HG03196 (cell line): ENCODE measurements around the gene RFPL3.
"Not testable (repeated sequence)": the region's sequence is repeated elsewhere in the genome, so short reads cannot be mapped to it uniquely, and the experiment has no call there.

Source experiments
- ATAC-seq: cut with Tn5 transposase; IDR thresholded peaks from one replicate; pipeline ENCODE4 v1.9.1; 2021; ENCODE audit not compliant: unreplicated experiment

Gene RFPL3

GRCh38 chr22:32352681-32353080 is 5.0 kb upstream of the RFPL3 start:
- ATAC-seq, result no peak

DNA sequence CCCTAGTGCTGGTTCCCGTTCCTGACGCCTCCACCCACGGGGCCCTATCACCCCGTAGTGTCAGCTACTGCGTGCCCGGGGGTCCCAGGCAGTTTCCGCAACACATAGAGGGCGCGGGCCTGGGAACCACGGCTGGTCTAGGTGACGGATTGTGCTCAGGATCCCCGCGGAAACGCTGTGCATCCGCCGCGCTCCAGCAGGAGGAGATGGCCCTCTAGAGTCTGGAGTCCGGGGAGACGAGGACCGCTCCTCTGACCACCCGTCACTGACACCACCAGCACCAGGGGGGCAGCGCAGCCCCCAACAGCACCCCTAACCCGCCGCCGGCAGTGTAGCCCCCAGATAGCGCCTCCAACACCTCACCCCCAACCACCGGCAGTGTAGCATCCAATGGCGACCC is 4.4 kb upstream of the RFPL3 start:
- ATAC-seq, result no peak

GRCh38 chr22:32353840-32354239 is 3.8 kb upstream of the RFPL3 start:
- ATAC-seq, result no peak

DNA sequence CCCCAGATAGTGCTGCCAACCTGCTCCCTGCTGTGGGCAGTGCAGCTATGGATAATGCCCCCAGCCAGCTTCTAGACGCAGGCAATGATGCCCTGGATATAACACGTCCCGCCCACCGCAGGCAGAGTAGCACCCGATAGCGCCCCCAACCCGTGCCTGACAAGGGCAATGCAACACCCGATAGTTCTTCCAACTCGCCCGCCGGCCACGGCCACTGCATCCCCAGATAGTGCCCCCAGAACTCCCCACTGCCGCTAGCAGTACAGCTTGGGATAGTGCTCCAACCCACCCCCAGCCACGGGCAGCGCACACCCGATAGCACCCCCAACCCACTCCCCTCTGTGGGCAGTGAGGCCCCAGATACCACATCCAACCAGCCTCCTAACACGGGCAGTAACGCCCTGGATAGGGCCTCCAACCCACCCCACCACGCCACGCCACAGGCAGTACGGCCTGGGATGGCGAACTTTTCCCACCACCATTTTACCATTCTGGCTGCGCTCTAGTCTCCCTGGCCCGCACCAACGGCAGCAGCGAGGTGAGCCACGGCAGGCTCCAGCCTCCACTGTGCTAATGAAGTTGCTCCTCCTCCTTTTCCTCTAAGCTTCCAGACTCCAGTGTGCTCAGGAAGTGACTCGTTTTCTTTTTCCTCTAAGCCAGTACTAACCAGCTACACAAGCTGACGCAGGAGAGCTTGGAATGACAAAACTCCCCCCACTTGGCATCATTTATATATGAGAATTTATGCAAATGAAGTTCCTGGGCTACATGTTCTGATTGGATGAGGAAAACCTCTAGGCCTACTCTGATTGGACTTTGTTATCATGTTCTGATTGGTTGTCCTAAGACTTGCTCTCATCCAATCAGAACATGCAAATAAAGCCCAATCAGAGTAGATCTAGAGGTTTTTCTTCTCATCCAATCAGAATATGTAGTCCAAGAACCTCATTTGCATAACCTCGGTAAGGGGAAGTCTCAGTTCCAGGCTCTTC is 3.0 kb upstream of the RFPL3 start:
- no peak for ATAC-seq

DNA sequence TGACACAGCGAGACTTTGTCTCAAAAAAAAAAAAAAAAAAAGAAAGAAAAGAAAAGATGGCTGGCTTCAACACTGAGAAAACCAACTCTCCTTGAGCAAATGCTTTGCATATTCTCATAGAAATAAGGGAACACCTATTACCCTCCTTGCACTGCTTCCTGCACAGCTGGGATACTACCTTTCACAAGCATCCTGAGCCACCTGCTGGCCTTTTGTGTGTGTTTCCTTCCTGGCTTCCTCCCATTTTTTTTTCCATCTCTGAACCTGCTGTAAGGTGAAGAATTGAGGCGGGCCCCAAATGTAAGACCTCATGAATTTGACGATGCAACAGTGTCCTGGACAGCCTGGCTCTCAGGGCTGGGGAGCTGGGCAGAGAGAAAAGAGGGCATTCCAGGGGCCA is 1.9 kb upstream of the RFPL3 start:
- ATAC-seq, result no peak

DNA sequence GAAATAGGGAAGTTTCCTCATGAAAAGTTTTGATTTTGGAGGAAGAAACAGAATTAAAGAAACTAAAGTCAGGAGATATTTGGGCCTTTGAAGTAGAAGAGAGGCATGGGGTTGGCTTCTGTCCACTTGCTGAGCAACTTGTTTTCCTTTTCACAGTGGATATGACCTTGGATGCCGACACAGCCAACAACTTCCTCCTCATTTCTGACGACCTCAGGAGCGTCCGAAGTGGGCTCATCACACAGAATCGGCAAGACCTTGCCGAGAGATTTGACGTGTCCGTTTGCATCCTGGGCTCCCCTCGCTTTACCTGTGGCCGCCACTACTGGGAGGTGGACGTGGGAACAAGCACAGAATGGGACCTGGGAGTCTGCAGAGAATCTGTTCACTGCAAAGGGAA is 2.4 kb downstream of the RFPL3 start:
- ATAC-seq, result not testable (repeated sequence)

DNA sequence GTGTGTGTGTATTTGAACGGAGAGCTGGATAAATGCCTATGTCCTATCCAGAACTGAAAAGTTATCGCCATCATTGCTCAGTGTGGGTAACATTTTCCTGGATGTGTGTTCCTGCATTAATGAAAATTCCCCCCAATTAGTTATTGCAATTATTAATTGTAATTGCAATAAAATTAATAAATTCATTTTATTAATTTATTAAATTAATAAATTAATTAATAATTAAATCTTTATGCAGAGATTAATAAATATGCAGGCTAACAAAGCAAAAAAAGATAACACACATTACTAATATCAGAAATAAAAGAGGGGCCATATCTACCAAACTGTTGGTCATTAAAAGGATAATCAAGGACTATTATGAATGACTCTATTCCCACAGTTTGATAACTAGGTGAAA is 3.6 kb downstream of the RFPL3 start:
- no peak for ATAC-seq

- ATAC-seq, result no peak
These were observed 6.5 kb downstream of the RFPL3 start for GRCh38 chr22:32364210-32364609.

DNA sequence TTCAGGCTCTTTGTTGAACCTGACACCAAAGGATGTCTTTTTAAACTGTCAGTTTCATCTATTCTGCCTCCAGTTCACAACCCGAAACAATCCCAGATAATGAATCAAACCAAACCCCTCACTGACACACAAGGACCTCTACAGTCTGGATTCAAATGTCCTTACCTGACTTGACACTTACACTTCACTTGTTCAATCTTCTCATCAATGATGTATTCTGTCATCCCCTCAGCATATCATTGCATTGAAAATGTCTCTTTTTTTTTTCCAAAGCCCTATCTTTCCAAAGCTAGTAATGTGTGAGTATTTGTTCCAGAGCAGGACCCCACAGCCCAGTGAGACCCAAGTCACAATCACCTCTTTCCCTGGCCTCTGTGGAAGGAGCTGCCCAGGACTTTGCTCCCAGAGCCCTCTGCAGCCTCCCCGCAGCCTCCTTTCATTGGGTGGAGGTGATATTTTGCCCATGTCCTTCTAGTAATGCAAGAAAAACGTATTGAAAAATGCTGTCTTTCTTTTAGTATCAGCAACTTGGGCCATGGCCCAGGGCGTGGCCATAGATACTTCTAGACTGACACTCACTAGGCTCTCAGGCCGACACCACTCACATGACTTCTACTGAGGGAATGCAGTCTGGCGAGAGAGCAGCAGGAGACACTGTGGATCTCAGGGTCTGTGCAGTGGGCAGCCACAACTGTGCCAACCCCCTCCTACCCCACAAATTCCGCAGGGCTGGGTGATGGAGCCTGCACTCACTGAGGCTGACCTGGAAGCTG is 18.2 kb downstream of the RFPL3 start:
- ATAC-seq, result no peak

DNA sequence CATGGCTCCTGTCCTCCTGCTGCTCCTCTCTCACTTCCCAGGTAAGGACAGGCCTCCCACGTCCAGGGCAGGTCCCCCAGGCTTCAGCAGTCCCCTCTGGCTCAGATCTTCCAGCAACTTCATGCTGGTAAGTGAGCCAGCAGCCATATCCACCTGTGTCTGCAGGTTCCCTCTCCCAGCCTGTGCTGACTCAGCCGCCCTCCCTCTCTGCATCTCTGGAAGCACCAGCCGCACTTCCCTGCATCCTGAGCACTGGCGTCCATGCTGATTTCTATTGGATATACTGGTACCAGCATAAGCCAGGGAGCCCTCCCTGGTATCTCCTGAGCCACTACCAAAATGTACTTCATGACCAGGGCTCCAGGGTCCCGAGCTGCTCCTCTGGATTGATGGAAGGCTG is 19.0 kb downstream of the RFPL3 start:
- no peak for ATAC-seq

GRCh38 chr22:32378707-32379272 is 21.1 kb downstream of the RFPL3 start:
- ATAC-seq, result no peak

DNA sequence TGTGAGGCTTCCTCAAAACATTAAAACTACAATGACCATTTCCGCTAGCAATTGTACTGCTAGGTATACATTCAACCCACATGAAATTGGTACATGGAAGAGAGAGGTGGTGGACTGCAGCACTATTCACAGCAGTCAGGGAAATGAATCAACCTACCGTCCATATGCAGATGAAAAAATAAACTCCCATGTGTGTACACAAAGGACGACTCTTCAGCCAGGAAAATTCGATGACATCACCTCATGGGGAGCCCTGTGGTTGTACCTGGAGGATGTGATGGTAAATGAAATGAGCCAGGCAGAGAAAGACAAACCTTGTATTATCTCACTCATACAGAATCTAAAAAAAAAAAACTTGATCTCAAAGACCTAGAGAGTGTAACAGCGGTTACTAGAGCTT is 23.3 kb downstream of the RFPL3 start:
- ATAC-seq, result no peak

DNA sequence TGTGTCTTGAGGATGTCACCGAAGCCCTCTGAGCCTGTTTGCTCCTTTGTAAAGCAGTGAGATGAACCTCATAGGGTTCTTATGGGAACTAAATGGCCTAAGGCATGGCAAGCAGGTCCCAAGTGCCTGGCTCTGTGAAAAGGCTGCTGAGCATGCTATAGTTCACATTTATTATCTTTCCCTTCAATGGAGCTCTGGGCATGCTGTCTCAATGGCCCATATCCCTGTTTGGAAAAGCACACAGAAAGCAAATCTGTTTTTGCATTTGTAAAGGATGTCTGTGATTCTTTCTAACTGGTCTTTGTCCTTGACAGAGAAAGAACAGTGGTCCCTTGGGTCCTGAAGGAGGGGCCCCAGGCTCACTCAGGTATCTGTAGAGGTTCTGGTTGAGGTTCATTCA is 28.0 kb downstream of the RFPL3 start:
- no peak for ATAC-seq

- ATAC-seq, result no peak
These were observed 32.0 kb downstream of the RFPL3 start for GRCh38 chr22:32389685-32390084.

DNA sequence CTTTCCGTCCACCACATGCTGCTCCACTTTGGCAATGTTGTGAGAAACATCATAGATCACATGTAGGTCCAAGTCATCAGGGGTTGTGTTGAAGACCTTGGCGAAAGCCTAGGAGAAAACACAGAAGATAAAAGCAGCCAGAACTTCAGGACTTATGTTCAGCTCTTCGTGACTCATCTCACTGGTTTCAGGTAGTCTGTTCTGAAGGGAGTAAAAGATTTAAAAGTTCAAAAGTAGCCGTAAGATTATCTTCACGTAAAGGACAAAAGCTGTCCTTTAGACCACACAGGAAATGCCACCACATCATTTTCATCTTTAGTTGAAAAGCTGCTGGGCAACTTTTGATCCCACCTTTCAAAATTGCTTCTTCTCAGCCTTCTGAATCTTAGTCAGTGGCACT is 37.4 kb downstream of the RFPL3 start:
- no peak for ATAC-seq

GRCh38 chr22:32396255-32396654 is 38.6 kb downstream of the RFPL3 start:
- no peak for ATAC-seq

- ATAC-seq, result no peak
These were observed 39.1 kb downstream of the RFPL3 start for GRCh38 chr22:32396746-32397145.

GRCh38 chr22:32401486-32401885 is 43.8 kb downstream of the RFPL3 start:
- ATAC-seq, result no peak

DNA sequence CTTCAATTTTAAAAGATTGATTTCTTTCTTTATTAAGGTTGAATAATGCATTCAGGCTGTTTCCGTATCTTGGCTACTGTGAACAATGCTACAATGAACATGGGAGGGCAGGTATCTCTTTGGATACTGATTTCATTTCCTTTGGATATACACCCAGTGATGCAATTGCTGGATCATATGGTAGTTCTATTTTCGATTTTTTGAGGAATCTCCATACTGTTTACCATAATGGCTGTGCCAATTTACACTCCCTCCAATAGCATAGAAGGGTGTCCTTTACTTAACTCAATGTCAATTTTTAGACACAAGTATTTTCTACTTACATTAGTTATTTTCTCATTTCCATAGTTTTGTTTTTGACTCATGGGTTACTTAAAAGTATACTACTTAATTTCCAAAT is 46.4 kb downstream of the RFPL3 start:
- no peak for ATAC-seq

DNA sequence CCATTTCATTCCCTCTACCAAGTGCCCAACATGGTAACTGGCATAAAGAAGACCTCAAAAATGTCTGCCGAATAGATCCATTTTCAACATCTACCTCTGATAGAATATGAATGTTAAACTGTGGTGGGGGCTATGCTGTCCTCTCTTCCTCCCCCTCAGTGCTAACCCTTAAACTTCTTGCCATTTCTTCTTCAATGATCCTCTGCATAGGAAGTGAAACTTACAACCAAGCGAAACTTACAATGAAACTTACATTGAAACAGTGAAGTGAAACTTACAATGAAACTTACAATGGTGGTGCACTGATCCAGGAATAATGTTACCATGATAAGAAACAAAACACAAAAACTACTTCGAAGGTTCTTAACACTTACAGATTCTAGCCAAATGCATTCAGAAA is 49.6 kb downstream of the RFPL3 start:
- ATAC-seq, result no peak

DNA sequence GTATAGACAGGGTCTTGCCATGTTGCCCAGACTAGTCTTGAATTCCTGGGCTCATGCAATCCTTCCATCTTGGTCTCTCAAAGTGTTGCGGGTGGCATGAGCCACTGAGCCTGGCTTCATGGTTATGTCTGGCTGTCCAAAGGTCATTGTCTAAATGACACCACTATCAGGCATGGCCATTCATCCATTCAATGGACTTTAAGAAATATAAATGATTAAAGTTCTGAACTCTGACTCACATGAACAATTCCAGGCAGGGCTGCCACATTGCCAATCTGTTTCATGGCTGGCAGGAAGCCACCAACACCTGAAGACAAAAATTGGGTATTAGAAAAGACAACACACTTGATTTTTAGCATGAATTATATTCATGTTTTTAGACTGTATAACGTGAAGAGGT is 50.3 kb downstream of the RFPL3 start:
- no peak for ATAC-seq

DNA sequence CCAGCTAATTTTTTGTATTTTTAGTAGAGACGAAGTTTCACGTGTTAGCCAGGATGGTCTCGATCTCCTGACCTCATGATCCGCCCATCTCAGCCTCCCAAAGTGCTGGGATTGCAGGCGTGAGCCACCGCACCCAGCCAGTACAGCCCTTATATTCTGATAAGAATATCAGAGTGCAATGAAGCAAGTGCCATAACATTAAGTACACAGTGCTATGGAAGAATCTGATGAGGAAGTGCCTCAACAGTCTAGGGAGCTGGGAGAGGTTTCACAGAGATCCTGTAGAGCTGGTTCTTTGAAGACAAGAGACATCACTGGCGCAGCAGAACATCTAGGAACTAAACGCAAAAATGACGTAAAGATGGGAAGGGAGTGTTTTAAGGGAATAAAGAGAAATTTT is 52.3 kb downstream of the RFPL3 start:
- ATAC-seq, result no peak
